CD4-positive, alpha-beta T cell treated with Interleukin-17A for 4 hours (primary cell): ENCODE measurements around the gene TMEM37.

ENCODE experiments used
- DNase-seq: peaks from one replicate; pipeline ENCODE4 v3.0.0-alpha.2; 2020; ENCODE audit warnings: mixed read lengths

The TMEM37 gene

DNA sequence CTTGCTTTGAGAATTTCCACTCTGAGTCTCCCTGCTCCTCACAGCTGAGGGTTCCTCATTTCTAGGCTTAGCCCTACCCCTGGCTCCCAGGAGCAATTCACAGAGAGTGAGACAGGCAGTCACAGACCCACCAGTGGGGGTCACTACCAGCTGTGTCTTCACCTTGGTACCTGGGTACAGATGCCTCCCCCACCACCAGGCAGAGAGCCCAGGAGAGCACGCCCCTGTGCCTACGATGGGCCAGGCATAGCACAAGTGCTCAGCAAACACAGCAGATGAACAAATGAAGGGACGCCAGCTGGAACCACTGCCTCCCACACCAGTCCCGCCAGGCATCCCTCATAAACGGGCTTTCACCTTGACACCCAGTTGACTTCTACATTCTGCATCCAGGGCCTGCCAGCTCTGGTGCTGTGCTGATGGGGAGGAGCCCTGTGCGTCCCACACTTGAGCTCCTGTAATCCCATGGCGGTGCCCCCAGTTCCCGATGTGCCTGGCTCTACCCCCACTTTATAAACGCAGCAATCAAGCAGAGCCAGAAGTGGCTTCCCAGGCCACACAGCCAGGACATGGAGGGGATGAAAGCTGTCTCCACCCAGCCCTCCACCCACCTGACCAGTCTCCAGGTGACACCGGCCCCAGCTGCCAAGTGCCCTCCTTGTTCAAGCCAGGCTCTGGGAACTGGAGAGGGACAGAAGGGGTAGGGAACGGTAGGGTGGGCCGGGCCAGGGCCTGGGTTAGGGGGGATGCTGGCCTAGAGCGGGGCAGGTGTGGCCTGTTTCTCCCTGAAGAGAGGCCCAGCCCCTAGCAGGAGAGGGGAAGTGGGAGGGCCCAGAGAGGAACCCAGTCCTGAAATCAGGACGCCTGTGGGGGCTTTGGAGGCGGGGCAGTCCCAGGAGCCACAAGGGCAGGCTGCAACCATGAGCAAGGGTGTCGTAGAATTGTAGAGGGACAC lies 50.1 kb downstream of the TMEM37 start:
- no peak for DNase-seq

DNA sequence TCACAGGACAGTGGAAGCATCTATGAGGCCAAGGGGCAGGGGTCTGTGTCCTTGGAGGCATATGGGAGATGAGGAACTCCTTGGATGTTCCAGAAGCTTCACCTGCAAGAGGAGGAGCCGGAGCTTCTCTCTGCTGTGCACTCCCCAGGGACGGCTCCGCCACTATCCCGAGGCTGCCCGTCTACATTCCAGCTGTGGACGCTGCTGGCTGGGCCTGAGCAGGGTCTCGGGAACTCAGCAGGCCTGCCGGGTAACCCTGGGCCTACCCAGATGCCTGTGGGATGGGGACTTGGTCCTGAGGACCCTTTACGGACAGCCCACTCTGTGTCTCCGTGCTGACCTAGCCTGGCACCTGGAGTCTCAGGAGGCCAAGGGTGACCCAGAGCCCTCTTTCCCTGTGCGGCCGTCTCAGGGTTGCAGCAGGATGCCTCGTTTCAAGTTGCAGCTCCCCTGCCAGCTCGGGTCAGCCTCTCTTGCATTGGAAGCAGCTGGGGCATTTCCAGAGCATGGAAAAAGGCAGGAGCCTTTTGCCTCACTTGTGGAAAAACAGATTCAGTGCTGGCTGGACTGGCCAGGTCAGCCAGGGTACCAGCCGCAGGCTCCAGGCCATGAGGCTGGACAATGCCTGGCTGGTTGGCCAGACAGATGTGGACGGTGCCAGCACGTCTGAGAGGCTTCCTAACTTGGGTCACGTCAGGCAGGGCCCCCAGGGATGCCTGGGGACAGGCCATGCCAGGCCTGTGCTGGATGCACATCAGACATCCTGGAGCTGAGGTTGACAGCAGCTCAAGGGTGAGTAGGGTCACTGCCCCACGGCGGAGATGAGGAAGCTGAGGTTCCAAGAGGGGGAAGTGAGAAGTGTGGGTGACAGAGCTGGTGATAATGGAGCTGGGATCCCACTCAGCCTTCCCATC lies 51.1 kb downstream of the TMEM37 start:
- DNase-seq, result no peak

DNA sequence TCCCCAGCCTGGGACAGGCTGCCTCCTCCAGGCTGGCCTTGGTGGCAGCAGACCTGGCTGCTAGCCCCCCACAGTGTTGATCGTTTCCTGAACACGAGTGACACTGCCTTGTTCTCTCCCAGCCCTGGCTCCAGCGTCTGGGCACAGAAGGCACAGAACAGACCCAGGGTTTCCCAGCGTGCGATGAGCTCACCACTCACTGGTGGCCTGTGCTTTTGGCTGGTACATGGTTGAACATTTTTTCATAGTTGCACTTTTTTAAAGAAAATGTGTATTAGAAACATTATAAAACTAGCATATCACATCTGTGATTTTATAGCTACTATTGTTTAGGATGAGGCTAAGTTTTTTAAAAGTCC lies 51.7 kb downstream of the TMEM37 start:
- DNase-seq, result no peak

DNA sequence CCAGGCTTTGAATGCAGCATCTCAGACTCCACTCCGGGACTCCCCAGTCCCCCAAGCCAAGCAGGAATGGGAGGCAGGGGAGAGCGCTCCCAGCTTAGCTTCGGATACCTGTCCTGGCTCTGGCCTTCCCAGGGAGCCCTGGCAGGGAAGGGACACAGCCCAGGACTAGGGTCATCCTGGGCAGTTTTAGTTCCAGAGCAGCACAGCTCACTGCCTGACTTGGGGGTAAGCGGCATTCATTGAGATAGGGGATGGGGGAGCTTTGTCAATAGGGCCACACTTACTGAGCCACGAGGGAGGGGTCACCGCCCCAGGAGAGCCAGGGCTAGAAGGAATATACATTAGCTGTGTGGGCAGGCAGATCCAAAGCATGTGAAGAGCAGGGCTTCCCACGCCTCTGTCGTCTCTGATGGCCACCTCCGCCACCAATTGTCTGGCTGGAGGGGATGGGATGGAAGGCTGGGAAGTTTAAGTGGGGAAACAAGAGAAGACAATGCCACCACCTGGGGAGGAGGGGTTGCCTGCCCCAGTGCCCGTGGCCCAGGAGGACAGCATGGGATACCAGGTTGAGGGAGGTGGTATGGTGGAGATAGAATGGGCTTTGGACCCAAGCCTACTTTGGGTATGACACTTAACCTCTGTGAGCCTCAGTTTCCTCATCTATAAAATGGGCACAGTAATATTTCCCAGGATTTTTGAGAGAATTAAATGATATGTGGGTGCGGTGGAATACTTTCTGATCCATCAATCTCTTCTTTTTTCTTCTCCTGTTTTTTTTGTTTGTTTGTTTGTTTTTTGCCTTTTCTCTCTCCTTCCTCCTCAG lies 52.5 kb downstream of the TMEM37 start:
- DNase-seq, result no peak

DNA sequence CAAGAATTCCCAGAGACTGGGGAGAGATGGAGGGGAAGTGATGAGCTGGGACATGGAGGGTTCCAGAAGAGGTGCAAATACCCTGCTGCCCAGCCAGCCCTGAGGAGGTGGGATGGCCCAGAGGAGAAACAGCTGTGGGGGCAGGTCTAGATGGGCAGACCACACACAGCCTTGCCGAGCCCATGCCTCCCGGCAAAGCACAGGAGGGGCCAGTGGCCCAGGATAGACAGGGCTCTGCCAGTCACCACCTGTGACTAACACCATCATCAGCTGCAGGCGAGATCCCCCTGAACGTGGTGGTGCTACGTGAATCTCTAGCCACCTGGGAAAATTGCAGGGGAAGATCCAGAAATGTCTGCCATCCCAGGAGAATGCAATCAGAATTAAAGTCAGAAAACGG lies 53.2 kb downstream of the TMEM37 start:
- no peak for DNase-seq

DNA sequence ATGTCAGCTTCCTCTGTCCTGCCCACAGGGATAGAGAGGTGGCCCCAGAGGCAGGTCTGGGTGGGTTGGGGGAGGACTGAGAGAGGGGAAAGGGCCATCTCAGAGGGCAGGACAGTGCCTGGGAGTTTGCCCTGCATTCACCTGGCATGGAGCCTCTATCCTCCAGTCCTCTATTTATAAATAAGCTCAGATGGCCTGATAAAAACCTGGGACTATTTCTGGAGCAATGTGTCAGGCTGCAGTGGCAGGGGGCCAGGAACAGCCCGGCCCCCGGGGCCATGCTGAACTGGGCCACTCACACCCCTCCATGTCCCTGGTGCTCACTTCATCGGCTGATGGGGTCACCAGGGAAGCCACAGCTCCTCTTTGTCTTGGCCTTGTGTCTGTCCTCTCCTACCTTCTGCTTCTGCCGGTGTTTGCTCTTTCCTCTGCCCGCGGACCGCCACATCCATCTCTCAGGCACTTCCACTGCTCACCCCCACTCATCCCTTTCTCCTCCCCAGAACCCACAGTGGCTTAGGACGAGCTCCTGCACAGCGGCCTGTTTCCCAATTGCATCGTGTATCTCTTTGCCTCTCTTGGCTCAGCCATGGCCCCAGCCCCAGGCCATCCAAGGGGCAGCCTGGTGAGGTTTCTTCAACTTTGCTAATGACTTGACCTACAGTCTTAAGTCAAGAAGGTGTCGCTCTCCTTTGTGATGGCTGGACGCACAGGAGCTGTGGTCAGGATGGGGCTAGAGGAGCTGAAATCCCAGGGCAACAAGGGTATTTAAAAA lies 53.9 kb downstream of the TMEM37 start:
- DNase-seq, result no peak

DNA sequence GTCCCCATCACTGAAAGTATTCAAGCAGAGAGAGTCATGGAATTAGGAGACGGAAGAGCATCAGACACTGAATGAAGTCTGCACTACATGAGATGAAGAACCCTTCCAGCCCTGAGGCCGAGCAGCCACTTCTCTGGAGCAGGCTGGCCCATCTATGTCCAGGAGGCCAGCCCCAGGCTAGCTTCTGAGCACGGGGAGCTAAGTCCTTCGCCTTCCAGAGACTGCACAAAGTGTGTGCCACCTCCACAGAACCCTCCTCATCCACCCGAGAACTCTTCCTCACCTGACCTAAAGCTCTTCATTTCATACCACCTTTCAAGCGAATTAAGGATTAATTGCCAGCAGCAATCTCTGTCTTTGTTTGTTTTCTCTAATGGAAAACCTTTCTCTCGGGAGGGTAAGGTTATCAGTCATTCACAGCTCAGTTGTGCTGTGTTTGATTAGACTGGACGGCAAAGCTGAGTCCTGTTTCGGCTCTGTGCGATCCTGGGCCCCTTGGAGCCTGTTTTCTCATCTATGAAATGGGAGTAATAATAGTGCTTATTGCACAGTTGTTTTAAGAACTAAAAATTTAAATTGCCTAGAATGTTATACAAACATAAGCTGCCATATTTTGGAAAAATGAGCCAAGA lies 54.7 kb downstream of the TMEM37 start:
- DNase-seq, result no peak

DNA sequence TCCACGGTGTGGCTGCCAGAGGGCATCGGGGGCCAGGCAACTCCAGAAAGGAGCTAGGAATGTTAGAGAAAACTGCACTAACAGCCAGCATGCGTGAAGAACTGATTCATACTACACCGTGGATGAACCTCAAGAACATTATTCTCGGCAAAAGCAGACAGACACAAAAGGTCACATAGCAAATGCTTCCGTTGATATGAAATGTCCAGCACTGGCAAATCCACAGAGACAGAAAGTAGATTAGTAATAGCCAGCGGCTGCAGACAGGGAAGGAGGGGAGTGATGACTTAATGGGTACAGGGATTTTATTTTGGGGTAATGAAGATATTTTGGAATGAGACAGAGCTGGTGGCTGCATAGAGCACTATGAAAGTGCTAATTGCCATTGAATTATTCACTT lies 55.2 kb downstream of the TMEM37 start:
- no peak for DNase-seq

DNA sequence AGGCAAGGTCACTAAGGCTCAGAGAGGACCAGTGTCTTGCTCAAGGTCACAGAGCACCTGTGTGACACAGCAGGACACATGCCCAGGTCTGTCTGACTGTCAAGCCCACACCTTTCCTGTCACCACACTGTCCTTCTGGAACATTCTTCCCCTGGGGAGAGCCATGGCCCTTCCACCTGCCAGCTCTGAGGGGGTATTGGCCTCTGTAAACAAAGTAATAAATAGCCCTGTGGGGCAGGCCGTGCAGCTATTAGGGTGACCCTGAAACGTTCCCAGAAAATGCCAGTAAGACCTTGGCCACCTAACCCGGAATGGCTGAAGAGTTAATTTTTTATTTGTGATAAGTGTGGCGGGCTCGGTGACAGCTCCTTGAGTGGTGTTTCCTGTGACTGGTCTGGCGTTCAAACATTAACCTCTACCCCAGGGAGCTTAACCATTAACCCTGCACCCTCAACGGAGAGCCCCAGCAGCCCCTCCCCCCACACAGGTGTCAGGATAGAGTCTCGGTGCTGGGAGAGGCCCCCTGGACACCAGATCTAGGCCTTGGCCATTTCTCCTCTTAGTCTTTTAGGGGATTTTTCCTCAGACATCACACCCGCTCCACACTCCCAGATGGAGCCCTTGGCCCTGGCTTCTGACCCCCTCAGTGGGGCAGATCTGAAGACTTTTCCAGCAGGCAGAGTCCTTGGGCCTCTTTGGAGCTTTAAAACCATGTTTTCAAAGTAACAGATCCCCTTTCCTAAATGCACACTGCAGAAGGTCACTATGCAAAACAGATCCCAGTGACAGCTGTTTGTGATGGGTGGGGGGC lies 56.0 kb downstream of the TMEM37 start:
- no peak for DNase-seq
